Measurements from ENCODE around the gene GPR132. TPM values are rescaled to one million over a fixed set of nuclear protein-coding genes. Genes with fewer than 3 reads are reported as not detected.
"Not testable (repeated sequence)": the region's sequence is repeated elsewhere in the genome, so short reads cannot be mapped to it uniquely, and the experiment has no call there.

GPR132 gene
- total RNA-seq, 2 donors from 2014 or later = 0.27 to 3.3 TPM

DNA sequence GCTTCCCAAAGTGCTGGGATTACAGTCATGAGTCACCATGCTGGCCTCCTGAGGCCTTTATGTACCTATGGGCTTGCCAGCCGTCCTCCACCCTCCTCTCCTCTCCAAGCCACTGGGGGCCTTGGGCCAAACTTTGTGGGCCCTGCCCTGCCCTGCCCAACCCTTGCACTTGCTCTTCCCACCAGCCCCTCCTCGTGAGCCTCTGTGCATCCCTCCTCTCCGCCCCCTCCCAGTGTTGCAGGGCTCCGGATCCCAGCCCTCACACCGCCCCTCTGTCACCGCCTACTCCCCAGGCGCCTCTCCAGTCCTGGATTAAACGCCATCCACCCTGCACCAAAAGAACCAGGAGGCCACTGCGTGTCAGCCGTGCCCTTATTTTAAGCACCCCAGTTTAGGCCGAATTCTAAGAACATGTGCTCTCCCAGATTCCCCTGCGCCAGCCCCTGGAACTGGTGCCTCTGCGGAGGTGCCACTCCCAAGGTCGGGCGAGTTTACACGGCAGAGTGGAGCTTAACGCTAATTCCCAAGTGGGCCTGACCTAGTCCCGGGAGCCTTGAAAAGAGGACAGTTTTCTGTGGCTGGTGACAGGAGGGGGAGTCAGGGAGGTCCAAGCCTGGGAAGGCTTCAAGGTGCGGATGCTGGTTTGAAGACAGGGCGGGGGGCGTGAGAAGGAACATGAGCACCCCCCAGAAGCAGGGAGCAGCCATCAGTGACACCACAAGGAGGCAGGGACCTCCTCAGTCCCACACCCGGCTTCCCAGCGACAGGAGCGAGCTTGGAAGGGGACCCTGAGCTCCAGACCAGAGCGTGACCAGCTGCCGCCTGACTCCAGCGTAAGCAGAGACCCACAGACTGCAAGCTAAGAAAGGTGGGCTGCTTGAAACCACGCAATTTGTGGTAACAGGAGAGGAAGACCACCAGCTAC is 23.1 kb downstream of the GPR132 start:
- no peak for DNase-seq
- no peaks in the 10 kb centered on the region for H3K36me3 ChIP-seq (ENCODE audit: control insufficient read depth, insufficient read depth, low read length)
- Mint-ChIP-seq H3K27me3 (ENCODE audit: insufficient read depth) (peaks cover 25% of the 10 kb centered on the region), H3K36me3 (ENCODE audit: low read depth) (no peaks in the 10 kb centered on the region), H3K27ac (no peak overlapping the region), H3K4me3 (no peak overlapping the region), H3K9me3 (no peaks in the 10 kb centered on the region), H3K4me1 (peaks cover 7% of the 10 kb centered on the region)
- peaks cover 9% of the 10 kb centered on the region for H3K27me3 ChIP-seq (ENCODE audit: control insufficient read depth, insufficient read depth, low read length, poor library complexity, severe bottlenecking)
- no peak overlapping the region for H3K9ac ChIP-seq (ENCODE audit: extremely low read depth, low read length, poor library complexity, severe bottlenecking)
- TF ChIP-seq, protein P1, sequence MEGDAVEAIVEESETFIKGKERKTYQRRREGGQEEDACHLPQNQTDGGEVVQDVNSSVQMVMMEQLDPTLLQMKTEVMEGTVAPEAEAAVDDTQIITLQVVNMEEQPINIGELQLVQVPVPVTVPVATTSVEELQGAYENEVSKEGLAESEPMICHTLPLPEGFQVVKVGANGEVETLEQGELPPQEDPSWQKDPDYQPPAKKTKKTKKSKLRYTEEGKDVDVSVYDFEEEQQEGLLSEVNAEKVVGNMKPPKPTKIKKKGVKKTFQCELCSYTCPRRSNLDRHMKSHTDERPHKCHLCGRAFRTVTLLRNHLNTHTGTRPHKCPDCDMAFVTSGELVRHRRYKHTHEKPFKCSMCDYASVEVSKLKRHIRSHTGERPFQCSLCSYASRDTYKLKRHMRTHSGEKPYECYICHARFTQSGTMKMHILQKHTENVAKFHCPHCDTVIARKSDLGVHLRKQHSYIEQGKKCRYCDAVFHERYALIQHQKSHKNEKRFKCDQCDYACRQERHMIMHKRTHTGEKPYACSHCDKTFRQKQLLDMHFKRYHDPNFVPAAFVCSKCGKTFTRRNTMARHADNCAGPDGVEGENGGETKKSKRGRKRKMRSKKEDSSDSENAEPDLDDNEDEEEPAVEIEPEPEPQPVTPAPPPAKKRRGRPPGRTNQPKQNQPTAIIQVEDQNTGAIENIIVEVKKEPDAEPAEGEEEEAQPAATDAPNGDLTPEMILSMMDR (conservative IDR thresholded peaks at IDR 0.05) = no peak
- H3K4me1 ChIP-seq (ENCODE audit: control insufficient read depth, insufficient read depth, low read length) = no peaks in the 10 kb centered on the region
- no peak overlapping the region for H3K4me3 ChIP-seq (ENCODE audit: low read length)
- H3K9me3 ChIP-seq (ENCODE audit: control insufficient read depth, low read length) = no peaks in the 10 kb centered on the region
- WGBS, 2 experiments (ENCODE audit: insufficient coverage in 1 of 2, insufficient read length in 1 of 2) = 86 to 92% methylated on average over 22 to 28 of the region's 28 CpGs
- no peak overlapping the region for H3K27ac ChIP-seq (ENCODE audit: low read depth, low read length)

DNA sequence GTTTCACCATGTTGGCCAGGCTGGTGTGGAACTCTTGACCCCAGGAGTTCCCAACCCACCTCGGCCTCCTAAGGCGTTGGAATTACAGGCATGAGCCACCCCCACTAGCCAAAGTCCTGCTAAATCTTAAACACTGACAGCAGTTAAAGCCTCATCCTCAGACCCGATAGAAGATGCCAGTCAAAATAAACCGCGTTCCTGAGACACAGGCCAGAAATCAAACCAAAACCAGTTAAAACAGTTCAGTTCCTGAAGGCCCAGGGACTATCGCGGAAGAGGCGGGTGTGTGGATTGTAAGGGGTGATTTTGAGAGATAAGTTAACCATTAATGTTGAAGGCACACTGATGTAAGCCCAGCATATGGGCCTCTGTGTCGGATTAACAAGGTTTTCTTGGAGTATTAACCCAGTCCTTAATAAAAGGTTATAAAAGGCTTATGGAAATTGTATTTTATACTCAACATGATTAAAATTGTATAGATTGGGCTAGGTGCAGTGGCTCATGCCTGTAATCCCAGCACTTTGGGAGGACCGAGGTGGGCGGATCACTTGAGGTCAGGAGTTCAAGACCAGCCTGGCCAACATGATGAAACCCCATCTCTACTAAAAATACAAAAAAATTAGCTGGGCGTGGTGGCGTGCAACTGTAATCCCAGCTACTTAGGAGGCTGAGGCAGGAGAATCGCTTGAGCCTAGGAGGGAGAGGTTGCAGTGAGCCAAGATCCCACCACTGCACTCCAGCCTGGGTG is 25.6 kb downstream of the GPR132 start:
- Mint-ChIP-seq H3K4me3 (no peak overlapping the region), H3K9me3 (no peaks in the 10 kb centered on the region), H3K27me3 (ENCODE audit: insufficient read depth) (peaks cover 26% of the 10 kb centered on the region), H3K36me3 (ENCODE audit: low read depth) (no peaks in the 10 kb centered on the region), H3K4me1 (peaks cover 7% of the 10 kb centered on the region), H3K27ac (no peak overlapping the region)
- H3K36me3 ChIP-seq (ENCODE audit: control insufficient read depth, insufficient read depth, low read length) = no peaks in the 10 kb centered on the region
- TF ChIP-seq, protein P1 (conservative IDR thresholded peaks at IDR 0.05) = no peak
- H3K4me1 ChIP-seq (ENCODE audit: control insufficient read depth, insufficient read depth, low read length) = no peaks in the 10 kb centered on the region
- WGBS, 2 experiments (ENCODE audit: insufficient coverage in 1 of 2, insufficient read length in 1 of 2) = 89 to 90% methylated on average over 12 to 14 of the region's 14 CpGs
- H3K4me3 ChIP-seq (ENCODE audit: low read length) = no peak overlapping the region
- no peaks in the 10 kb centered on the region for H3K9me3 ChIP-seq (ENCODE audit: control insufficient read depth, low read length)
- no peak overlapping the region for H3K9ac ChIP-seq (ENCODE audit: extremely low read depth, low read length, poor library complexity, severe bottlenecking)
- H3K27me3 ChIP-seq (ENCODE audit: control insufficient read depth, insufficient read depth, low read length, poor library complexity, severe bottlenecking) = peaks cover 11% of the 10 kb centered on the region
- no peak overlapping the region for H3K27ac ChIP-seq (ENCODE audit: low read depth, low read length)
- no peak for DNase-seq

DNA sequence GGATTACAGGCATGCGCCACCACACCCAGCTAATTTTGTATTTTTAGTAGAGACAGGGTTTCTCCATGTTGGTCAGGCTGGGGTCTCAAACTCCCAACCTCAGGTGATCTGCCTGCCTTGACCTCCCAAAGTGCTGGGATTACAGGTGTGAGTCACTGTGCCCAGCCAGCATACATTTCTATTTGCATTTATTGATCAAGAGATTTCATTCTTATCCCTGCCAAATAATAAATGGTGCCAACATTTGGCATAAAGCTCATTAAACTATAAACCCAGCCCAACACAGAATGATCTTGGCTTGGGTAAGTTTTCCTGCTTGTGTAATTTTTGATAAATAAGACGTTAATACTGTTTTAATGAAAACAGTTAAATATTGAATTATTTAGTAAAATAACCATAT is 29.6 kb downstream of the GPR132 start:
- not testable (repeated sequence) for H3K36me3 ChIP-seq (ENCODE audit: control insufficient read depth, insufficient read depth, low read length); H3K36me3 Mint-ChIP-seq (ENCODE audit: low read depth); H3K4me3 Mint-ChIP-seq; DNase-seq; H3K9me3 ChIP-seq (ENCODE audit: control insufficient read depth, low read length); H3K4me1 ChIP-seq (ENCODE audit: control insufficient read depth, insufficient read depth, low read length); H3K9ac ChIP-seq (ENCODE audit: extremely low read depth, low read length, poor library complexity, severe bottlenecking); H3K27ac Mint-ChIP-seq; H3K9me3 Mint-ChIP-seq; H3K27ac ChIP-seq (ENCODE audit: low read depth, low read length); H3K4me3 ChIP-seq (ENCODE audit: low read length)
- peaks cover 35% of the 10 kb centered on the region for H3K27me3 Mint-ChIP-seq (ENCODE audit: insufficient read depth)
- H3K27me3 ChIP-seq (ENCODE audit: control insufficient read depth, insufficient read depth, low read length, poor library complexity, severe bottlenecking) = peaks cover 26% of the 10 kb centered on the region
- WGBS, 2 experiments (ENCODE audit: insufficient coverage in 1 of 2, insufficient read length in 1 of 2) = 88 to 90% methylated on average over 1 of the region's 2 CpGs
- peaks cover 17% of the 10 kb centered on the region for H3K4me1 Mint-ChIP-seq
